ENCODE data around the gene SSPN.

SSPN gene, protein sequence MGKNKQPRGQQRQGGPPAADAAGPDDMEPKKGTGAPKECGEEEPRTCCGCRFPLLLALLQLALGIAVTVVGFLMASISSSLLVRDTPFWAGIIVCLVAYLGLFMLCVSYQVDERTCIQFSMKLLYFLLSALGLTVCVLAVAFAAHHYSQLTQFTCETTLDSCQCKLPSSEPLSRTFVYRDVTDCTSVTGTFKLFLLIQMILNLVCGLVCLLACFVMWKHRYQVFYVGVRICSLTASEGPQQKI

DNA sequence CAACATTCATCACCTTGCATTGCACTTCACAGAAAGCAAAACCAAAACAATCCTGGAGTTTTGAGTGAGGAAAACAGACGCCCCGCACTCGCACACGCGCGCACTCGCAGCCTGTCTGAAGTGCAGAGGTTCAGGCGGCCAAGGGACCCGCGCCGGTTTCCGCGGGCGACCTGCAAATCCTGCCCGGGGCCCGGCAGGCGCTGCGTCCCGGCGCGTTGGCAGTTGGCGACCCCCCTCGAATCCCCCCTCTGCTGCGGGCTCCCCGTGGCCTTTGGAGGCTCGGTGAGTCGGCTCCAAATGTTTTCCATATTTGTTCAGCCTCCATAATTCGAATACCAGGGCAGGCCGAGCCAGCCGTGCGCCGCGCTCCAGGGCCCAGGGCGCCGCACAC is at the start of gene SSPN:
SSPN (plus strand) TSS at position 324 of the 391 bp plus-strand sequence. CDS start 100 bp downstream, outside the sequence.
- DNase-seq = no peak

DNA sequence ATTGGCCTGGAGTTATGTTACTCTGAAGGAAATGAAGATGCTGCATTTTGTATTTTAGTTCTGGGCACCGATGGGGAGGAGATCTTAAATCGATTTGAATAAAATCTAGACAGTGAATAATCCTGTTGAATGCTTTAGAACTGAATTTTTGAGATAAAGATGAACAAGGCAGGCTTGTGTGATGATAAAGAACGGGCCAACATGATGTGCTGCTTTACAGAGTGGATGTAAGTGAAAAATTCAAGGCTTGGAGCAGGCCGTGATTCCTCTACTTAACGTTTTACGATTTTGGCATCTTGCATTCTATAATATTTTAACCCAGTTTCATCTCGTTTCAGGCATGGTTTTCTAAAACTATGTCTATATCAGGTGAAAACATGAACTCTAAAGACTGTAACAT is 47.1 kb upstream of the SSPN start:
- DNase-seq = no peak

DNA sequence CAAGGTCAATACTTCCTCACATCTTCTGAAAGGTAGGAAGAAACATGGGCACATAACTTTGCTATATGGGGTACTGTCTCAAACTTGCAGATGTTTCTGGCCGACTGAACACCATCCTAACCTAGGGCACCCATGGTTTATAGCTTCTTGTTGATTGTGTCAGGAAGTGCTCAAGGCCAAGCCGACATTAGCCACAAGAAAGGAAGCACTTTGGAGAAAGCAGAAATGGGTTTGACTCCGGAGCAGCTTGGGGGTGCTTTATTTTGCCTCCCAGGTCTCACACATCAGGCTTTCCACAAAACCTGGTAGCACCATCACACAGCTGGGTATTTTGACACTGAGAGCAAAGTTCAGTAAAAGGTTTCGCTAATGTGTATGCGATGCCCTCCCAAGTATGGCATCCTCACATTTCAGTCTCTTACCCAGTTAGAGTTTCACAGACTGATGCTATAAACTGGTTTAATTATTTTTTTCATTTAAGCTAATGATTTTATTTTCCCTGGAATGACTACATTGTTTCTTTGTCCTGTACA is 45.3 kb upstream of the SSPN start:
- DNase-seq = no peak

DNA sequence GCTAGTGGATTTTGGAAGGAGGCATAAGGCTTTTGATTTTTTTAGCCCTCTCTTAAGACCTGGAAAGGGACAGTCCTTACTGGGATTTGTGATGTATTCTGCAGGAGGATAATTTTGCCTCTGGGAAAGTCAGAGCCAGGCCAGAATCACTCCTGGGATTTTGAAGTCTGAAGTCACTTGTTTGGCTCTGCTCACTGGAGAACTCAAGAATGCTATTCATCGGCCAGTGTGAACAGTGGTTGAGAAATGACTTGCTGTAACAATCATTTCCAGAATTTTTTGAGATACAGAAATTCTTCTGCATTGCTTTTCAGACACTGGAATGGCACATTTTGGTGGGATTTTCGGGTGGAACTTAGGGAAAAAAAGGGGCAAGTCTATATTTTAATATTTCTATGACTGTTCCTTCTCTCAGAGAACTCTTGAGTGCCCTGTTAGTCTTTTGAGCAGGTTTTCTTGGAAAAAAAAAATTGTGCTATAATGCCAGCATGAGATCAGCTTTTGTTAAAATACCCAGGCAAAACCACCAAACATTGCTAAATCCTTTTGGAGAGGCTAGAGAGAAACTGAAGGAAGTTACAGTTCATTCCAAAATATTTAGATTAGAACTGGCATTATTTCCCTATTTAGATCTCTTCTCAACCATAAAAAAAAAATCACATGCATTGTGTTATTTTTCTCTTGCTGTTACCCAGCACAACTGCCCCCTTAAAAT is 44.5 kb upstream of the SSPN start:
- no peak for DNase-seq

DNA sequence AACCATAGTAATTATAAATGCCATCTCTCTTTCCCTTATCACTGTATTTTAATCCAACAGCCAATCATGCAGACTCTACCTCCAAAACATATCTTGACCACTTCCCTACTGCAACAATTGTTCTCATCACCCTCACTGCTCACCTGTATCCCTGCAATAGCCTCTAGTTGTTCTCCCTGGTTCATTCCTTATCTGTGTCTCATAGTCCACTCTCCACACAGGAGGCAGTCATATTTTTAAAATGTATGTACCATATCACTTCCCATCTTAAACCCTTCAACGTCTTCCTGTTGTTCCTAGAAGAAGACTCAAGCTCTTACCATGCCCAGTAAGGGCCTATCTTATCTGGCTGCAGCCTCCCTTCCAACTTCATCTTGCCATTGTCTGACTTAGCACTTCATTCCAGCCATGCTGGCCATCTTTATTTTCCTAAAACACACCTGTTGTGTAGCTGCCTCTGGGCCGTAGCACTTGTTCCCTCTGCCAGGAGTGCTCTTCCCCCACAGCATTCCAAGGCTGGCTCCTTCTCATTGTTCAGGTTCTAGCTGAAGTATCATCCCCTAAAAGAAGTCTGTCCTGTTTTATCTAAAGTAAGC is 42.8 kb upstream of the SSPN start:
- no peak for DNase-seq

DNA sequence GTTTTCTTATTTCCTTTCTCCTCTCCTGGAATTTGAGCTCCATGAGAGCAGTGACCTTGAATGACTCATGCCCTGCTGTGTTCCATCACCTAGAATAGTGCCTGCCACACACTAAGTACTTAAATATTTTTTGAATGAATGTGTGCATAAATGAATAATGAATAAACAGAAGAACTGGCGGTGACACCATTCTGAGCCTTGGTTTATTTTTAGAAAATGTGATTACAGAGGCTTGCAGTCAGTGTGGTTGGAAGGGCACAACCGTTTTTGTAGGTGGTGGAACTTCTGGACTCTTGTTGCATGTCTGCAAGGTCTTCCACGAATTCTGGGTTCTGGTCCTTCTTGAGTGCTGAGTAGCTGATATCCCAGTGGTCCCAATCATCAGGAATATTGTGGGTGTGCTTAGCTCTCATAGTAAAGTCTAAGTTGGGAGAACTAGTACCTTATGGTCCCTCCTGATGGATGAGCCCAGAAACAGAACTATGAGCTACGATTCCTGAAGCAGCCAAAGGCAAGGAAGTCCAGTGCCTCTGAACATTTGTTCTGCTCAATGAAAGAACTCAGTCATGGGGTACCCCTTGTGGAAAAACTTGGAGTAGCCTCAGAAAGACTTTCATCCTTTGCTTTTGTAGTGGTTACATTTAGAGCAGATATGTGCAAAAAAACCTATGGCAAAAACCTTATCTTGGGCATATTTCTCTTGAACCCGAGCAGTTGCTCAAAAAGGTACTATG is 41.8 kb upstream of the SSPN start:
- no peak for DNase-seq

DNA sequence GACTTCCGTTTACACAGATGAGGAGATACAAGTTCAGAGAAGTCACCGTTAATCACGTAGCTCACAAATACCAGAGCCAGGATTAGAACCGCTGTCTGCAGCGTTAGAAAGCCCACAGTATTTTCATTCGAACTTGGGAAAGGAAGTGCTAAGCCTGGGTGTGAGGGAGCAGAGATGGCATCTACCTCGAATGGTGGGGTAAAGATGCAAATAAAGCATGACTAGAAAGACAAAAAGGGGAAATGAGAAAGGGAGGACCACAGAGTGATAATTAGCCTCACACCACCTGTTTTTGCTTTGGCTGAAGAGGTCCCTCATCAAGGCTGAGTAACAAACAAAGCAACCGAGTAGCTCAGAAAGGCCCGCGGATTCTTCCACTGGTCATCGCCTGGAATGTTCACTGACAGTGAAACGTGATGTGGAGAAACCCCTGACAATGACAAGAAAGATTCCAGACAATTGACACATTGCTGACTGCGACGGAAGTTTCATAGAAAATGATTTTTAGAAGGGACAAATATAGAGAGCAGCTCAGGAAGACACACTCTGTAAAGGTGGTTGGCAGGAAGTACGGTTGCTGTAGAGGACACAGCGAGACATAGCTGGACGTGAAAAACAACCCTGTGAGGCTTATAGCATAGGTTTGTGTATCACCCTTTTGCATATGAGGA is 39.0 kb upstream of the SSPN start:
- no peak for DNase-seq

DNA sequence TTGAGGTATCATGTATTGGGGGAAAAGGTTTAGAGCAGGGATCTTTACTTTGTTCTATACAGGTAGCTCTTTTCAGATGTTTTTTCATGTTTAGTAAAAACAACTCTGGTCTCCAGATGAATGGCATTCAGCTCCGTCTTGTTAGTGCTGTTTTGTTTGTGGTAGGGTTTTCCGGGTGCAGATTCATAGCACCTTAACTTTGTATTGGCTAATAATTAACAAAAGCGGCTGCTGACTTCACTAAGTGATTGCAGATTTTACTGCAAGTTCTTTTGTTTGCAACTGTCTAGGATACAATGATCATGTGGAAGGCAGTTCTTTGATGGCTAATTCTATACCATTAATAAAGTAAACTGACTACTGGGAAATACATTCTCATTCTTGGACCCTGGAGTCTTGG is 38.4 kb upstream of the SSPN start:
- DNase-seq = no peak

DNA sequence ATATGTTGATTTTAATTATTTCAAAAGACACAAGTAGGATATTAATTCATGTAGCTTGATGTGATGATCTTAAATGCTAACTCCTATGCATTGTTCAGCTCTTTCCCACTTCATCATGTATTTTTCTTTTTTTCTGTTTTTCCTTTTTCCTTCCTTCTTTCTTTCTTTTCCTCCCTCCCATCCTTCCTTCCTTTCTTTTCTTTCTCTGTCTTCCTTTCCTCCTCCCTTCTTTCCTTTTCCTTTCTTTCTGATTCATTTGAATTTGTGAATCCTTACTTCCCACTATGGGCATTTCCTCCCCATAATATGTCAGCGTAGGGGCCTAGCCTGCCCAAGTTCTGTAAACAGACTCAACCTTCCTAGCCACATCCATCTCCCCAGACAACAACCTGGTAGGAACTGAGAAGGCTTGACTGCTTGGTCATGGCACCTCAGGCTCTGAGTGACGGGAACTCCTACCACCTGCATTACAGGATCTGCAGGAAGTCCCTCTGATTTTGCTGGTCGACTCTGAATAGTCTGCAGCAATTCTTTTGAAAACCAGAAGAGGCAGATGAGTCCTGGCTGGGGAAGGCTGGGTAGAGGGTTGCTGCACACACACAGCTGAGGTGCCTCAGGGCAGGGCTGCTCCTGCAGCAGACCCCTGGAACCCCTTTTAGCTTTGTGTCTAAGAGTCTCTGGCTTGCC is 37.2 kb upstream of the SSPN start:
- no peak for DNase-seq

DNA sequence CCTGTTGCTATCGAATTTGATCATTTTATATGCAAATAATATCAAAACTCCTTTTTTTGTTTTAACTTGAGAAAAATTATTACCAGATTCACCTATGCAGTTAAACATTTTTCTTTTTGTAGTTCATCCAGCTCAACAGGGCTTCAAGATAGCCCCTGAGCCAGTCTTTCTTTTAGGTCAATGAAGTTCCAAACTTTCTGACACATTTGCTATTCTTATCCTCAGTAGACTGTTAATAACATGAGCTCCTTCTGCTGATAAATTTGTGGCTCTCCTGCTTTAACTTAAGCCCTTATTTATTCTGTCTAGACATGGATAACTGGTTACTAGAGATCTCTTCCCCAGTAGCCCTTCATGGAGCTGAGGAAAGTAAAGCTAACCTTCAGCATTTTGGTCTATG is 33.2 kb upstream of the SSPN start:
- DNase-seq = no peak

DNA sequence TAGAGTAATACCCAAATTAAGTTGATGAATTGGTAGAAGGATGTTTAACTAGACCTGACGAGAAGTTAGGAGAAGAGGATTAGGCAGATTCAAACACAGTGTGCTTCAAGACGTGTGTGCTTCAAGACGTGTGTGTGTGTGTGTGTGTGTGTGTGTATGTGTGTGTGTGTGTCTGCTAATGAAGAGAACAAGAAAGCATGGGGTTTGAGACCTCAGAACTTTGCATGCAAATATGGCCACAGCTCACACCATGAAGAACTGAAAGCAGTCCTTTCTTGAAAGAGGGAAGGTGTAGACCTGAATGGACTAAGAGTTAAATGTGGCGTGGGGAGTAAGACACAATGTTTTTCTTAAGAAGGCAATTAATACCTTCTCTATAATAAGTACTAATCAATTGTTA is 32.5 kb upstream of the SSPN start:
- DNase-seq = no peak

DNA sequence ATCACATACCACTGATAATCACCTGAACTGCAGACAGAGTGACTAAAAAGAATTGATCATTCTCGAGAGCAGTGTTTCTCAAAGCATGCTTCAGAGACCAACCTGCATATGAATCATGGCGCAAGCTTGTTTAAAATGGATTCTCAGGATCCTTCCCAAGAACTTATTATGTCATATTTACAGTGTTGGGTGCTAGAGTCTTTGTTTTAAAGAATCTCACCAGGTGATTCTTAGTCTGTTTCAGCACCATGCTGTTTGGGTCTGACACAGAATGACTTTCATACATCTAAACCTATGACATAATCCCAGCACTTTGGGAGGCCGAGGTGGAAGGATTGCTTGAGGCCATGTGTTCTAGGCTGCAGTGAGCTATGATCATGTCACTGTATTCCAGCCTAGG is 31.3 kb upstream of the SSPN start:
- no peak for DNase-seq

DNA sequence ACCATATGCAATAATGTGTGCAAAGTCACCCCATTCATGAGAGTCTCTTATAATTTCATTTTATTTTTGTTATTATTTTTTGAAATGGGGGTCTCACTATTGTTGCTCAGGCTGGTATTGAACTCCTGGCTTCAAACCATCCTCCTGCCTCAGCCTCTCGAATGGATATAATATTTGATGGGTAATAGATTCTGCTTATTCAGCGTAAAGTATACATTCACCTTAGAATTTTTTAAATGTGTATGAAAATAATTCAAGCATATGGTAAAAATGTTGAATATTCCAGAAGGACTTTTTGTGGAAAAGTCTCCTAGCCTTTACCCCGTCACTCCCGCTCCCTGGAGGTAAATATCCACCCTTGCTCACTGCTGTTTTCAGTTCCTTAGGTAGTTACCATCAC is 23.4 kb upstream of the SSPN start:
- no peak for DNase-seq

DNA sequence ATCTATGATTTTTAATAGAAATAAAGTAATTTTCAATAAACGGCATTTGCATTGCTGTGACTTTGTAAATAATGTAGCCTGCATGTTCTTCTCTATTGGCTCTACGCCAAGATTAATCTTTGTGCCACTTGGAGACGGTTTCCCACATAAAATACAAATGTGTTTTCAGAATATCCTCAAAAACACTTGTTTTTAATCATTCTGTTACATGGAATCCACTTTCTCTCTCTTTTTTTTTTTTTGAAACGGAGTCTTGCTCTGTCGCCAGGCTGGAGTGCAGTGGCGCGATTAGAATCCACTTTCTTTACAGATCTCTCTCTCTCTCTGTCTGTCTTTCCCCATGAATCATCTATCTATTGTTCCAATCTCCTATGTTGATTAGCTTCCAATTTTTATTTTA is 22.8 kb upstream of the SSPN start:
- DNase-seq = no peak

DNA sequence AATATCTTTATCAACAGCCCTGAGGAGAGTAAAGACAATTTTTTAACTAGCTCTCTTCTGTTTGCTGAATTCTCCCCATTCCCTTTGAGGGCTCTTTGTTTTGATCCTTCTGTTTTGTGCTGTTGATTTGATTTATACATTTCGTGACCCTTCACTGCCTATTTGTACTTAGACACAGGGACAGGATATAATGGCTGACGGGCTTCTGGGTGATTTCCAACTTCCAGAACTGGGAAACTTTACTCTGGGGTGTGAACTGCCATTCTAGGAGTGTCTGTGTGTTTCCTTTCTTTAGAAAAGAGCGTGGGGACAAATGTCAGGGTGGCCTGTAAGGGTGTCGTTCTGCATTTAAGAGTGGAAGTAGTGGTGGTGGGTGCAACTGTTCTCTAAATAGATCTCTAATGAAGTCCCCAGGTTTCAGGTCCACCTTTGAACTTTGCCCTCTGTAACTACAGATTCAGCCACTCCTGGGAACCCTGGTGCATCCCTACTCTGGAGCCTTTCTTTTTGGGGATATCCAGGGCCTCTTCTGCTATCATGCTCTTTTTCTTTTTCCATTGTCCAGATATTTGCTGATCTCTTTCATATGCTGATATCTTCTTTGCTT is 22.3 kb upstream of the SSPN start:
- DNase-seq = no peak

DNA sequence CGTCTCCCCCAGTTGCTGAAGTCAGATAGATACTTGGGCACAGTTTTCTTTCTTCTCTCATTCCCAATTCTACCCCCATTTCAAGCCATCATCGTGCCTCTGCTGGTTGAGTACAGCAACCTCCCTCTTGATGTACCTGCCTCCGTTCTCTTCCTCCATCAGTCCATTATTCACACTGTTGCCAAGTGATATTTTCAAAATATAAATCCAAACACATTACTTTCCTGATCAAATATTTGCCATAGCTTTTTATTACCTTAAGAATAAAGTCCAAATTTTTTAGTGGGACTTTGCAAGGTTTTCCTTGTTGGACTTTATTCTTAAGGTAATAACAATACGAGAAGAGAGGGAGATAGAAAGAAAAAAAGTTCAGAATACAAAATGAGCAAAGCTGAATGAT is 18.6 kb upstream of the SSPN start:
- DNase-seq = no peak

DNA sequence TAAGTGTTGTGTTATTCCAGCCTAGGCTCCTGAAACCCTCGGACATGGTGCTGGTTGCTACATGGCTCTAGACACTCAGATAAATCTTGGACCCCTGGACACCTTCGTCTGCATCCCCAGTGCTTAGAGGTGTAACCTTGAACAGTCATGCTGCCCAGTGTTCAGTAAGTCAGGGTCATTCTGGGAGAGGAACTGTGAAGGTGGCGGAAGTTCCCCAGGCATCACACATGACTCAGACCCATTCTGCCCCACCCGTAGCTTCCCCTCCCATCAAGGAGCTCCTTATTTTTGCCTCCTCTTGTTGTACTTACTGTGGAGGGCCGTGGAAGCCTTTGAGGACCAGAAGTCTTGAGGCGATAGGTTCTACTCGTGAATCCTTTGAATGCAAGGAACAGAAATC is 18.1 kb upstream of the SSPN start:
- no peak for DNase-seq

DNA sequence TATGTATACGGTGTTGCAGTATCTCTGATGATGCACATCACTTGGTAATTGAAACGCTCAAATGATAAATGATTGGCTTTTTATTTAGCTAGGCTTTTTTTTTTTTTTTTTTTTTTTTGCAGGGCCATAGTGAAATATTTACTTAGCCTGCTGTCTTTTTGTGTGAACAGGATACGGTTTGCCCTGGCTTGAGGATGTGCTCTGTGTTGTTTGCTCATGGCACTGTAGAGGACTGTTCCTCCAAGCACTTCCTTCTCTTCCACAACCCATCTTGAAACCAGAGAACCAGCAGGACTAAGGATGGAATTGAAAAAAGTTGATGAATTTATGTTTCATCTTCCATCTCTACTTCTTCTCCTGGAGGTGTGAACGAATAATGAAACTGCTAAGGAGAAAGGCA is 15.5 kb upstream of the SSPN start:
- DNase-seq = no peak

DNA sequence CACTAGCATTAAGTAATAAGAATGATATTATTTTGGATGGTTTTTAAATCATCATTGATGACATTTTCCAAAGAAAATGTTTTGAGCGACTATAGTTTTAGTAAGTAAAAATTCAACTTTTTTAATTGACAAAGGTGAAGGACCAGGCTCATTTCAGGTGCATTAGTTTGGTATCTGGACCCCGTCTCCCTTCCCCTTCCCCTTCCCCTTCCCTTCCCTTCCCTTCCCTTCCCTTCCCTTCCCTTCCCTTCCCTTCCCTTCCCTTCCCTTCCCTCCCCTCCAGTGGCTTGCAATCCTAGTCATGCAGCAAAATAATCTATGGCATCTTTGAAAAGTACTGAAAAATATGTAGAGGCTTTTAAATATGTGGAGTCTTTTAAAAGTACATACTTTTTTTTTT is 13.0 kb upstream of the SSPN start:
- no peak for DNase-seq

DNA sequence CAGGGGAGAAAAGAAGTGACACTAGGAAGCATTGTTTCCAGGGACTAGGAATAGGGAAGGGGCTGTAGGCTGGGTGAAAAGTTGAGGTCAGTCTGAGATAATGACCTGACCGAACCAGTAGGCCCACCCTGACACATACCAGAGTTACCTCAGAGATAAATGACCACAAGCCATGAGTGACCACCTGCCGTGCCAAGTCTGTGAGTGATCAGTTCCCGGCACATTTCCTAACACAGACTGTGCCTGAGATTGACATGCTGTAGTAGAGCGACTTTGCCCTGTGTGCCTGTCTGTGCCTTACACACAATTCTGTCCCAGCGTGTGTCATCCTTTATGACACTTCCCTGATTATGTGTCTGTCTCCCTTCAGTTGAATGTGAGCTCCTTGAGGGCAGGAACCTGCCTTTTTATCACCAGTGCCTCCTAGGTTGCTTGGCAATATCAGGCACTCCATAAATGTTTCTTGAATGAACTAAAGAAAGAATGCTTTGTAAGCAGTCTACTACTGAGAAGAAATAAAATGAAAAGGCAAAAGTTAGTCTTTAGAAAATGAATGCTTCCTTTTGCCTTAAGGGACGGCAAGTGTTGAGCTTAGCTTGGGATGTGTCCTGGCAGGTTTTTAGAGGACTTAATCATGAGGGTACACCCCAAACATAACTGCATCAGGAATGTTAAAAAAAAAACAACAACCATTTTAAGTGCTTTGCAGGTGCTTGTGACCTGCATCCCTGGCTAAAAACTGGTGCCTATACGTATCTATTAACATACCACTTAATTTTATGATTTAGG is 9.6 kb upstream of the SSPN start:
- DNase-seq = no peak

Measured in NCI-H2227 treated with DMSO at 0.1 percent for 48 hours (cell line).